ENCODE results near the gene B3GLCT.
"Not testable (repeated sequence)": the region's sequence is repeated elsewhere in the genome, so short reads cannot be mapped to it uniquely, and the experiment has no call there.

Gene B3GLCT

GRCh38 chr13:31184981-31185645, 14.7 kb upstream of the B3GLCT start:
- no peak for DNase-seq

DNA sequence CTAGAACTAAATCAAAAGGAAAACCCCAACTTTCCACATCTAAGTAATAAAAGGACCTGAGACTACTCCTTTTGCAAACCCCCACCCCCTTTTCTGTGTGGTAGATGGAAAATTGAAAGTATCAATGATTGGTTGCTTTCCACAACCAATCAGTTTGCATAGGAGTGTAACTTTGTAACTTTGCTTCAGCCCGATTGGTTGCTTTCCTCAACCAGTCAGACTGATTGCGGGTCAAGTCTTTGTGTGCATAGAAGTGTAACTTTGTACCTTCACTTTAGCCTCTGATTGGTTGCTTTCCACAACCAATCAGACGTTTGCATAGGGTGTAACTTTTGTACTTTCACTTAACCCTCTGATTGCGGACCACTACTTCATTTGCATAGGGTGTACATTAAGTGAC, 8.0 kb upstream of the B3GLCT start:
- DNase-seq = no peak

- DNase-seq = no peak
Measured at GRCh38 chr13:31192306-31192705, 7.5 kb upstream of the B3GLCT start.

DNA sequence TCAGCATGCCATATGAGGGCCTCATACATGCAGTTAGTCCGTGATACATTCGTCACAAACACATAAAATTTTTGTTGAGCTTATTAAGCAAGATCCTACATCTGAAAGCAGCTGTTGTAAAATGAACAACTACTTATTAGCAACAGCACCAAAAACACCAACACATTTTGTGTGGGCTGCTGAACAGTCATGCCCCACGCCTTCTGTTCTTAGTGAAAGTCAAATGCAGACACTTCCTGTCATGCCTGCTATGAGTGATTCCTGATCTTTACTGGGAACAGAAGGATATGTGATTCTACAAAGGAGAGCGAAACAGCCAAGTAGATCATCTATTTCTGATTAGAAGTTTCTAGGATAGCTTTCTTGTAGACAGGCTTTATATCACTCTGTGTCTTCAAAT, 4.2 kb upstream of the B3GLCT start:
- DNase-seq = no peak

DNA sequence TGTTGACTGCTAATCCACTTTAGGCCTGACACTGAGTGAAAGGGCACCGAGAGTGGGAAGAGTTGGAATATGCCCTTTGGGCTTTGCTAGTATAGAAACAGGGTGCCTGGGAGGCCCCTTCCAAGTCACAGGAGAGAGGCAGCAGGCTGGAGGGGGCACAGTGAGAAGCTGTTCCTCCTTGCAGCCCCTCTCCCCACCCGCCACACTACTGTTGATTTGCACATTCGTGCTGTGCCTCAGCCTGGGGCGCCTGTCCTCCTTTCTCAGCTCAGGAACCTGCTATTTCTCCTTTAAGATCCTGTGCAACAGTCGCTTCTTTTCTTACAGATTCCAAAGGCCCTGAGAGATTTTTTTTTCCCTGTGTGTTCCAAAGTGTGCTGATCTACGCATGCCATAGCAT, 2.8 kb upstream of the B3GLCT start:
- no peak for DNase-seq

GRCh38 chr13:31198519-31198918, 1.3 kb upstream of the B3GLCT start:
- DNase-seq = no peak

GRCh38 chr13:31199527-31199848, 287 bp upstream of the B3GLCT start:
- DNase-seq = no peak

DNA sequence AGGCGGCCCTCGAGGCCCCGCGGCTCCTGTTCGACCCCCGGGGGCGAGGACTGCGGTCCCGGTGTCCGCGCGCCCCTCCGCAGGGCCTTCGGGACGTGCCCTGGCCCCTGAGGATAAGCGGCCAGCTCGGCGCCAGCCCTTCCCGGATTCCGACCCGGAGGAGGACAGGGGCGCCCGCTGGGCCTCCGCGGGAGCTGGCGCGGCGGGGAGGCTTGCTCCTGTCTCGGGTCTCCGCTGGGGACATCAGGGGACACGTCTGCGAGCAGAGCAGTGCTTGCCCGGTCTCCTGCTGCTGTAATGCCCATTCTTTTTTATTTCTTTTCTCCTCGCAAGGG, 829 bp downstream of the B3GLCT start:
- peak; percentile 48 for DNase-seq

DNA sequence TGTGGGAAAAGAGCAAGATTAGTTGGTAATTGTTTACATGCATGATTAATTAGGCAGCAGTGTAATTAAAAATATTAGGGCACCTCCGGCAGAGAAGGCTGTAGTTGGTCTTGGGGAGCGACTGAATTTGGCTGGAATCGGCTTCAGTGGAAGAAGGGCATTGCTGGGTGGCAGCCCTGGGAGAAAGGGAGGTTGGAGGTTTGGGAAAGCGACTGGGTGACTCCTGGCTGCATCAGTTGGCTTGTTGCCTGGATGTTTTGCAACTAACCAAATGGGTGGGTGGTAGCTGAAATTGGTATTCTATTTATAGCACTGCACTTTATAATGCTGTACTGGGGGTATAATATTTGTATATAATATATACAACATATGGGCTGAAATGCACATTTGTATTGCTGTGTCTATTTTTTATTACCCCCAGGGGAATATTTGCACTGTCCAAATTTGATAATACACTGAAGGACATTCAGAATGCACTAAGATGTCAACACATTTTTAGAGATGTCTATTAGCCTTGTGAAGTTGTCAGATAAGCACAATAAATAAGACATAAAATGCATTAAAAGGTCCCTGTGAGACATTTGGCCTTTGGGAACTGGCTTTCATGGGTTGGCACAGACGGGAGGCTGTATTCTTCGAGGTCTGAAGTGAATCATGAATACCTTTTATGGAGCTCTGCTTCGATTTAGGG, 1.7 kb downstream of the B3GLCT start:
- no peak for DNase-seq

GRCh38 chr13:31204592-31204991, 4.8 kb downstream of the B3GLCT start:
- no peak for DNase-seq

DNA sequence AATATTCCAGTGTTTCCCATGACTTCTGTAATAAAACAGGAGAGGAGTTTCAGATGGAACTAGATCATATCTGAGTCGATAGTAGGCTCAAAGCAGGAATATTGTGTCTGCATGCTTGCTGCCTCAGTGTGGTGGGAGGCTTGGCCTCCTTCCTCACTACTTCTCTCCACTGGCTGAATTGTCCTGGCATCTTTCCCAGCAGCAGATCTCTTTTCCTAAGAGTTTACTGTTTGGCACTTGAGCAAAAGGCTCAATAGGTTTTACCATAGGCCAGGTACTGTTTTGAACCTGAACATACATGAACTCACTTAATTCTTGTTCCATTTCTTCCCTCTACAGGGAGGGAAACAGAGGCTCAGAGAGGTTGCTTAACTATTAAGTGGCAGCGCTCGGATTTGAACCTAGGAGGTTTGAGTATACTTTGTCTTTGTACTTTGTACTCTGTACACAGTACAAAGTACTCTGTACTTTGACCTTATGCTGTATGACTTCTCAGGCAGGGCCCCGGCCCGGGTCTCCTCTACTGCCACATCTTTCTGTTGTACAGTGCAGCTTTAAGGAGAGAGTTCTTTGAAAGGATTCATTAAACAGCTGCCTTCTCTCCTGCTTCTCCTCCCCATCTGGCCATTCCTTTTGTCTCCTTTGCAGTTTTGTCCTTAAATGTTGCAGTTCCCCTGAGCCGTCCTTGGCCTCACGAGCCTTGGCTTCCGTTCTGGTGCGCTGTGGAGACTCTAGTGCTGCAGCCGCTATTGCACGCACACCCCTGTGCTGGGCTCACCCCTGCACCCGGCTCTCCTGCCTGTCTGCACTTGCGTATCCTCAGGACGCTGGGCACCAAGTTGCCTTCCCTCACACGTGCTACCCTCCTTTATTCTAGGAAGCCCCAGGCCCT, 8.1 kb downstream of the B3GLCT start:
- no peak for DNase-seq

- DNase-seq = no peak
Measured at GRCh38 chr13:31208559-31209122, 8.9 kb downstream of the B3GLCT start.

DNA sequence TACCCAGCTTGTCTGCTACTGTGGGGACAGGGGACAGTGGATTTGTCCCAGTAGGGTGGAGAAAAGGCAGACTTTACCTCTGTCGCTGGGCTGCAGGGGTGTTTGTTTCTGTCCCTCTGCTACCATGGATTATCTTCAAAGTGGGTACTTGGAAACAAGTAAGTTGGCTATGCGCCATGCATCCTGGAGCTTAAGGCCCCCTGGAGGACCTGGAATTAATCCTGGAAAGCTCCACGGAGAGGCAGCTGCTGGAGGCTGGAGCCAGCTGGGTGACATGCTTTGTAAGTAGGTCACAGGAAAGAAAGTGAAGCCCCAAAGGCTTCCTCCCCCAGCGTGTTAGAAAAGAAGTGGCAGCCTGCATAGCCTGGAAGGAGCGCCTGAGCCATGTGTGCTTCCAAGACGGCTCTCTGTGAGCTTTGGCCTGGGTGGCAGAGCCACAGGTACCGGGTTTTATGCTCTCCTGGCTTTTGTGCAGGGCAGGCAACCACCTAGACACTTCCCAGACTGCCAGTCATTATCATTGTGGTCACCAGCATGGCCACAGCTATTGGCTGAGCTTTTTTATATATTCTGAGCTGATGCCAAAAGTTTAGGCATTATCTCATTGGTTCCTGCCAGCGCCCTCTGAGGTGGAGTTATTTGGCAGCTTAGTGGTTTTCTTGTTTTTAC, 9.5 kb downstream of the B3GLCT start:
- DNase-seq = no peak

DNA sequence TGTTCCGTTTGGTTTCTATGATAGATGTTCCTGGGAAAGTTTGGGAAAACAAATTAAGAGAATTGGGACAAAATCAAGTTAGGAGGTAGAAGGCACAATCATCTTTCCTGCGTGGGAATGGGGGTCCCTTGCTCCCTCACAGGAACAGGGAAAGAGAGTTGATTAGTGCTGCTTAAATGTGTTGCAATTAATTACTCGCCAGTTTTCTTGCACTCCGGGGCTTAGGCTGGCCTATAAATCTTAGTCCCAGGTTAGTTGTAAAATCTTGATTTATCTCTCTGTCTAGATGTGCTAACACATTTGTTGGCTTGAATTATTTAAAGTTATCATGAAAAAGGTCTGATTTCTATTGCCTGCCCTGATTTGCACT, 10.1 kb downstream of the B3GLCT start:
- no peak for DNase-seq

- no peak for DNase-seq
Measured at GRCh38 chr13:31213651-31214289, 14.0 kb downstream of the B3GLCT start.

GRCh38 chr13:31214435-31214834, 14.7 kb downstream of the B3GLCT start:
- no peak for DNase-seq

GRCh38 chr13:31216916-31217315, 17.1 kb downstream of the B3GLCT start:
- DNase-seq = not testable (repeated sequence)

DNA sequence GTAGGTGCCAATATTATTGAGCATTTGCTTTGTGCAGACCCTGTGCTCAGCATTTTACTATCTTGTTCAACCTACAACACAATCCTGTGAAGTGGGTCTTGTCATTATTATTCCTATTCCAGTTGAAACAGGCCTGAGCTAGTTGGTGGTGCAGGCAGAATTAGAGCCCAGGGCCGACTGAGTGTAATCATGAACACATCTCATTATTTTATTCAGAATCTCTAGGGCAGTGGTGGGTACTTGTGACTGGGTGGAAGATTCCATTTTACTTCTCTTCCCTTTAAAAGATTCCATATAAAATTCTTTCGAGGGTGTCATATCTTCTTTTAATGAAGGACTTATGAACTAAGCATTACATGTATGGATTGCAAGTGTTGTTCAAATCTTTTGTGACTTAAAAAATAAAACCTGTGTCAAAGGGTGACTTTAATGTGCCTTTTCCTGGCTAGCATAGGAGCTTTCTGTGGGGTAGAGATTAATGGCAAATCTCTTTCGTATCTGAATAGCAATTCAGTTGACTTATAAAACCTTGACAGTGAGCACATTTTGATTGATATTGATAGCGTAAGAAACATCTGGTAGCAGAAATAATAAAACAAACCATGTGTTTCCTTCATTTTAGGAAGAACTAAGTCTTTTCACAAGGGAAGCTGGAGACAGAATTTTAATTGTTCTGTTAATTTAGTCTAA, 20.3 kb downstream of the B3GLCT start:
- no peak for DNase-seq

- no peak for DNase-seq
Measured at GRCh38 chr13:31221057-31221456, 21.3 kb downstream of the B3GLCT start.

- DNase-seq = no peak
Measured at GRCh38 chr13:31223215-31223614, 23.4 kb downstream of the B3GLCT start.

DNA sequence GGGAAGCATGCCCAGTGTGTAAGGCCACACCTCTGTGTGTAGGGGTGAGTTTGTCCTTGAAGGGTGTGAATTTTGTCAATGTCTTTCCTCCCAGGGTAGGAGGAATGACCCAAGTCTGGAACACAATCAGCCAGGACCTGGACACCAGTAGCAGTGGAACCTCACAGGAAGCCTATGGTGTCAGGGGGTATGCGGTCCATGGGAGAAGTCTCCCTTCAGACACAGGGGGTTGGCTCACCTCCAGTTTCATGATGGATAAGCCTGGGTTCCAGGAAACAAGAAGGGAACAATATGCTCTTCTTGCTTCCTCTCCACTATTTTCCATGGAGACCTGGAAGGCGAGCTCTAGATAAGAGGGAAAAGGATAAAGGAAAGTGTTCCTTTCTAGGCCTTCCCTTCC, 23.9 kb downstream of the B3GLCT start:
- DNase-seq = no peak

GRCh38 chr13:31224174-31224669, 24.4 kb downstream of the B3GLCT start:
- DNase-seq = no peak

Data from activated gamma-delta T cell (primary cell).